GM15510 (cell line): ENCODE results near the gene ADAR.

ENCODE experiments used
- POLR2A ChIP-seq: IDR thresholded peaks from 3 replicates; pipeline ENCODE4 v1.6.1; 2011; ENCODE audit warnings: borderline replicate concordance; ENCODE audit not compliant: insufficient read length; ENCODE audit errors: extremely low read depth

The ADAR gene, protein sequence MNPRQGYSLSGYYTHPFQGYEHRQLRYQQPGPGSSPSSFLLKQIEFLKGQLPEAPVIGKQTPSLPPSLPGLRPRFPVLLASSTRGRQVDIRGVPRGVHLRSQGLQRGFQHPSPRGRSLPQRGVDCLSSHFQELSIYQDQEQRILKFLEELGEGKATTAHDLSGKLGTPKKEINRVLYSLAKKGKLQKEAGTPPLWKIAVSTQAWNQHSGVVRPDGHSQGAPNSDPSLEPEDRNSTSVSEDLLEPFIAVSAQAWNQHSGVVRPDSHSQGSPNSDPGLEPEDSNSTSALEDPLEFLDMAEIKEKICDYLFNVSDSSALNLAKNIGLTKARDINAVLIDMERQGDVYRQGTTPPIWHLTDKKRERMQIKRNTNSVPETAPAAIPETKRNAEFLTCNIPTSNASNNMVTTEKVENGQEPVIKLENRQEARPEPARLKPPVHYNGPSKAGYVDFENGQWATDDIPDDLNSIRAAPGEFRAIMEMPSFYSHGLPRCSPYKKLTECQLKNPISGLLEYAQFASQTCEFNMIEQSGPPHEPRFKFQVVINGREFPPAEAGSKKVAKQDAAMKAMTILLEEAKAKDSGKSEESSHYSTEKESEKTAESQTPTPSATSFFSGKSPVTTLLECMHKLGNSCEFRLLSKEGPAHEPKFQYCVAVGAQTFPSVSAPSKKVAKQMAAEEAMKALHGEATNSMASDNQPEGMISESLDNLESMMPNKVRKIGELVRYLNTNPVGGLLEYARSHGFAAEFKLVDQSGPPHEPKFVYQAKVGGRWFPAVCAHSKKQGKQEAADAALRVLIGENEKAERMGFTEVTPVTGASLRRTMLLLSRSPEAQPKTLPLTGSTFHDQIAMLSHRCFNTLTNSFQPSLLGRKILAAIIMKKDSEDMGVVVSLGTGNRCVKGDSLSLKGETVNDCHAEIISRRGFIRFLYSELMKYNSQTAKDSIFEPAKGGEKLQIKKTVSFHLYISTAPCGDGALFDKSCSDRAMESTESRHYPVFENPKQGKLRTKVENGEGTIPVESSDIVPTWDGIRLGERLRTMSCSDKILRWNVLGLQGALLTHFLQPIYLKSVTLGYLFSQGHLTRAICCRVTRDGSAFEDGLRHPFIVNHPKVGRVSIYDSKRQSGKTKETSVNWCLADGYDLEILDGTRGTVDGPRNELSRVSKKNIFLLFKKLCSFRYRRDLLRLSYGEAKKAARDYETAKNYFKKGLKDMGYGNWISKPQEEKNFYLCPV

DNA sequence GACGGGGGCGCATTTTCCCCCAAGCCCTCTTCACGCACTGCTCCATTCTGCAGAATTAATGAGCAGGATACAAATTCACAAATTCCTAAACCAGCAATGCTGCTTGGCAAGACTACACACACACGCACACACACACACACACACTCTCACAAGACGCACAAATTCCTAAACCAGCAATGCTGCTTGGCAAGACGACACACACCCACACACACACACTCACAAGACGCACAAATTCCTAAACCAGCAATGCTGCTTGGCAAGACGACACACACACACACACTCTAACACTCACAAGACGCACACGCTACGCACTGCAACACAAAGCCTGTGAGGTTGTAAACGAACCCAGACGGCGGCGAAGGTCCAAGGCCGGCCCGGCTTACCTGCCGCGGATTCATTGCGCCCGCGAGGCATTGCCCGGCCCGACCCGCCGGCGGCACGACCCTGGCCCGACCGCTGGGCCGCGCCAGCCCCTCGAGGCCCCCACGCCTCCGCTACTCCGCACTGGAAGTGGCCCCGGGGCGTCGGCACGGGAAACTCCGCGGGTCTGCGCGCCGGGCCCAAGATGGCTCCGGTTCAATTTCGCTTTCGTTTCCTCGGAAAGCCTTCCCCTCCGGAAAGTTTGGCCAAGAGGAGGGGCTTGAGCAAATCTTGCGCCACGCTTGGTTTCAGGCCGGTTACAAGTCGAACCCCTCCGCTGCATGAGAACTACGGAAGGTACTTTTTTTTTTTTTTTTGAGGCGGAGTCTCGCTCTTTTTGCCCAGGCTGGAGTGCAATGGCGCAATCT is at the start of gene ADAR:
ADAR (minus strand) TSS at position 578 of the 788 bp plus-strand sequence; CDS start at position 398, 180 bp downstream.
- TF ChIP-seq POLR2A = peak; percentile 62

DNA sequence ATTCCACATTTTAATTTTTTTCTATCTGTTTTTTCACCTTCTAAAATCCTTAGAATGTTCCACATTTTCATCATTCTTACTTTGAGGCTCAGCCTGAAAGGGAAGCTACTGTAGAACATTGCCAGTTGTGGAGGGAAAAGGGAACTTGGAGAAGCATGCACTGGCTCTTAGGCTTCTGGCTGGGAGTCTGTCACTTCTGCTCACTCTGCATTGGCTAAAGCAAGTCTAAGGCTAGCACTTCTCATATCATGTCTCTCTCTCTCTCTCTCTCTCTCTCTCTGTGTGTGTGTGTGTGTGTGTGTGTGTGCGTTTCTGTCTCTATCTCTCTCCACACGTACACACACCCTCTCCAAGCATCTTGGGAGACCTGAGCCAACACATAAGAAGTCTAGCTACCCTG is 49.6 kb upstream of the ADAR start:
- TF ChIP-seq POLR2A = no peak

DNA sequence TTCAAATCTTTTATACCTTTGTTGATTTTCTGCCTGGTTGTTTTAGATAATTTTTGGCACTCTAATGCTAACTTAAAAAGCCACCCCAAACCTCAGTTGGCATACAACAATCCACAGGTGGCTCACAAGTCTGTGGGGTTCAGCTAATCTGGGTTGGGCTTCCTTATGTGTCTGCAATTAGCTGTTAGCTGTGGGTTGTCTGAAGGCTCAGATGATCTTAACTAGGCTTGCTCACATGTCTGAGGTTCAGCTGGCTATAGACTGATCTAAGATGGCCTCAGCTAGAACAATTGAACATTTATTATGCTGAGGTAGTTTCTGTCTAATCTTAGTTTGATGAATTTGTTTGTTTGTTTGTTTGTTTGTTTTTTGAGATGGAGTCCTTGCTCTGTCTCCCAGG is 44.9 kb upstream of the ADAR start:
- no peak for TF ChIP-seq POLR2A

DNA sequence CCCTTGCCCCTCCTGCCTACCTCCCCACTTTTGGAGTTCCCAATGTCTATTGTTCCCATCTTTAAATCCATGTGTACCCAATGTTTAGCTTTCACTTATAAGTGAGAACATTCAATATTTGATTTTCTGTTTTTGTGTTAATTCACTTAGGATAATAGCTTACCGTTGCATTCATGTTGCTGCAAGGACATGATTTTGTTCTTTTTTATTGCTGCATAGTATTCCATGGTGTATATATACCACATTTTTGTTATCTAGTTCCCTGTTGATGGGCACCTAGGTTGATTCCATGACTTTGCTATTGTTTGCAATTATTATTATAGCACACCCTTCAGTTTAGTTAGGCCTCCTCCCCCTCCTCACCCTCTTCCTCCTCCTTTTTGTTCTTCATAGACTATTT is 33.5 kb upstream of the ADAR start:
- no peak for TF ChIP-seq POLR2A

DNA sequence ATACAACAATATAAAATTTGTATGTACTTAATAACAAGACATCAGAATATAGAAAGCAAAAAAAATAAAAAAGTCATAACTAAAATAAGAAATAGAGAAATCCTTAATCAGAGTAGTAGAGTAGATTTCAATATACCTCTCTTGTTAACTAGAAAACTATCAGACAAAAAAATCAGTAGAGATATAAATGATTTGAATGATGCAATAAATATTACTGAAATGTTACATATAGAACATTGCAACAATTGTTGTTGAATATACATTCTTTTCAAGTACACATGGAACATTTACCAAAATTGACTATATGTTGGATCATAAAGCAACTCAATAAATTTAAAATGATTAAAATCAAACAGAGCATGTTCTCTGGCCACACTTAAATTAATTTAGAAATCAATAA is 31.9 kb upstream of the ADAR start:
- TF ChIP-seq POLR2A = no peak

DNA sequence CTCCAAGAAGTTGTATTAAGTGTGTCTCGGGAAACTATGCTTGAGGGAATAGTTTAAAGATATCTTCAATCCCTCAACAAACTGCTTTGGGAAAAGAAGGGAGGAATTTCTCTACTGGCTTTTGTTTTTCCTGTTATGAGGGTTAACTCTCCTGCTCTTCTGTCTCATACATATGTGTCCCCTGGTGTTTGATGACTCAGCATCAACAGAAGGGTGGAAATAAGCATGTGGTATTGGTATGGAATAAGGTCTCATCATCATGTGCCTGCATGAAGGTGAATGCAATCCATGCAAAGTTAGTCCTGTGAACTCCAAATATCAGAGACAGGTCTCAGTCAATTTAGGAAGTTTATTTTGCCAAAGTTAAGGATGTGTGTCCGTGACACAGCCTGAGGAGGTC is 27.2 kb upstream of the ADAR start:
- no peak for TF ChIP-seq POLR2A

DNA sequence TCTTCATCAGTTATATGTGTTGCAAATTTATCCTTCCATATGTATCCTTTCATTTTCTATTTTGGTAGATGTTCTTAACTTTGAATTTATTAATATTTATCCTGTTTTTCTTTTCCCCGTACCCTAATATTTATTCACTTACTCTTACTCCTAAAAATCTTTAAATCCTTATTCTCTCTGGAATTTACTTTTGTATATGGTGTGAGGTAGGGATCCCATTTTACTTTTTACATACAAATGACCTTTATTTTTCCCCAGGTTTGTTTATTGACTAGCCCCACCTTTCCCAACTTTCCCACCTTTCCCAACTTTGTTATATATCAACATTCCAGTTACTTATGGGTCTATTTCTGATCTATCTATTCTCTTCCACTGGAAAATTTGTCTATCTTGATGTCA is 21.7 kb upstream of the ADAR start:
- no peak for TF ChIP-seq POLR2A

DNA sequence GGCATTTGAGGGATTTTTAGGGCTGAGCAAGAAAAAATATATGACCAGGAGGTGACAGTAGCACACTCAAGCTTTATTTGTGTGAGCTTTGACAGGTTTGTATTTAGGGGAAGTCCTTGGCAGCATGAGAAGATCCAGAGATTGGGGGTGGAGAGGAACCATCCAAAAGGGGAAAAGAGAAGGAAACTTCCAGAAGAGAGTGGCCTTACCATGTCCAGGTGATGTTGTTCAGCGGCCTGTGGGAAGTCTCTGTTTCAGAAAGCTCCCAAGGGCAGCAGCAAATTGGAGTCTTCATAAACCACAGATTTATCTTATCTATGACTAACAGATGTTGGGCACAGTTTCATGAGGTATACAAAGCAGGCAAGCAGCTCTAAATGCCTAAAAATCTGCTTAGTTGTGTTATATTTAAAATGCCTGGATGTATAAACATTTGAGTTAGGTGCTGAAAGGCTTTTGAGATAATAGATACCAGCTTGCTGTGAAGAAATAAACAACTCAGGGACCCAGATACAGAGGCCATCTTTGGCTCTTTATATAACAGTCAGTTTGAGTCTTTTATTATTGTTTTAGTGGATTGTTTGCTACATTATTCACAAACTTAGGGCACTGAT is 21.2 kb upstream of the ADAR start:
- no peak for TF ChIP-seq POLR2A

DNA sequence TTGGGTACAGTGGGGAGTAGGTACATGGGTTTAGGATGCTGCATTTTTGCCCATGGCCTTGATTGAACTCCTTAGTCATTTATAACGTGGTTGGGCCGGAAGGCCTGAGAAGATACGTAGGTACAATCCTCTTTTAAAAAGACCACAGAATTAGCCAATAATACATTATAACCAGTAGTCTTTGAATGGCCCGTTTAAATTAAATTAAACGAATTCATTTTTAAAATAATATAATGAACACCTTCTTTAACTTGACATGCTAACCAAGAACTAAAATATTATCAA is 20.1 kb upstream of the ADAR start:
- no peak for TF ChIP-seq POLR2A

DNA sequence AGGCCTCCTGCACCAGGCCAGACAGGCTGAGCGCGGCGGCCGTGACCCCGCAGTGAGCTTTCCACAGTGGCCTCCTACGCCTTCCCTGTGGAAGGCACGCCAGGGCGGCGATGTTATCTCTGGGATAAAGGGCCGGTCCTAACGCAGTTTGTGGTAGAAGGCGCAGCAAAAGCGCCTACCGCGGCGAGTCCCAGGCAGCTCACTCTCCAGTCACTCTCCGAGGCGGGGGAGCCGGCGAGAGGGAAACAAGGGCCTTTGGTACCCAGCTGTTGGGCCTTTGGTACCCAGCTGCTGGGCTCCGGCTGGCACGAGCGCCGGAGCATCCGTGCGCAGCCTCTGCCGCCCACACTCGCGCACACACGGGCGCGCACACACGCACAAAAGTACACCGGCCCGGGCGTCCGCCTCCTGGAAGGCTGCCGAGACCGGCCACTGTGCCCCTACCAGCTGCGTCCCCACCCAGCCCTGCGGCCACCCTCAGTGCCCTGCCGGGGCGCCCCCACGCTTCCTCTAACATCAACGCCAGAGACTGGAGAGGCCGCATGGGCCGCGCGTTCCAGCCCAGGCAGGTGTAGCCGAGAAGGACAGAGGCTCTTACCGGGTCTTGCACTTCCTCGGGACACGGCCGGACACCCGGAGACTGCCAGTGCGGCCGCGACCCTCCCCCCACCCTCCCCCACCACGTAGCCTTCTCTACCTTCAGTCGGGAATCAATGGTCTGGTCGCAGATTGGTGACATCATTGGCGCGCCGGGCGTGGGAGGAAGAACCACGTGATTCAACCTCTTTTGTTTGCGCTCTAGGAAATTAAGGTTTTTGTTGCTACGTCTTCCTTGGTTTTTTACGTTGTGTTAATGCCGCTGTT is 19.5 kb upstream of the ADAR start:
- peak; percentile 55 for TF ChIP-seq POLR2A

DNA sequence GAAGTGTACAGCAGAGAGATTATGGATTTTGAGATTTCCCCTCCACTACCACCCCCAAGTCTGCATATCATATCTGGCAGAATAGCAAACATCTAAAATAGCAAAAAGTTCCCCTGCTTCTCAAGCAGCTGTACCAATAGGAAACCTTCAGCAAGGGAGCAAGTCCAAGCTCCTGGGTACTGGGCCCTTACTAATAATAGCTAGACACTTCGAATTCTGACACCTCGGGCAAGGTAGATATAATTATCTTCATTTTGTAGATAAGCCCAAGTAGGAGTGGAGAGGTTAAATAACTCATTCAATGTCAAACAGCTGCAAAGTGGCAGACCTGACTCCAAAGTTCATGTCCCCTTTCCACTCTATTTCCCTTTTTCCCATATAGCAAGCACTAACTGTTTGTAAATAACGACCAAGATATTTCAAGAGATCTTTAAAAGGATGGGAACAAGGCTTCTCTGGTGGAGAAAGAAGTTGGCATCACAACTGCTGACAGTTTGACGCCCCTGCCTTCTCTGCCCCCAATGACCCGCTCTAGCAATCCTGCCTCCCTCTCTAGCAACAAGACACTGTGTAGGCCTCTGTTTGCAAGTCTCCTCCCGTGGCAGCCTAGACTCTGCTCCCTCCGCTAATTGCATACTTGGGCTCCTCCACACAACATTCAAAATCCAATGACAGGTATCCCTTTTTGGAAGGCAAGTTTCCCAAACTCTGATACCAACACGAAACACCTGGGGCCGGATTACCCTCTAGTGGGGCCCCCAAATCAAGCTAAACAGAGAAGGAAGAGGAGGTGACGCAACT is 18.7 kb upstream of the ADAR start:
- no peak for TF ChIP-seq POLR2A

DNA sequence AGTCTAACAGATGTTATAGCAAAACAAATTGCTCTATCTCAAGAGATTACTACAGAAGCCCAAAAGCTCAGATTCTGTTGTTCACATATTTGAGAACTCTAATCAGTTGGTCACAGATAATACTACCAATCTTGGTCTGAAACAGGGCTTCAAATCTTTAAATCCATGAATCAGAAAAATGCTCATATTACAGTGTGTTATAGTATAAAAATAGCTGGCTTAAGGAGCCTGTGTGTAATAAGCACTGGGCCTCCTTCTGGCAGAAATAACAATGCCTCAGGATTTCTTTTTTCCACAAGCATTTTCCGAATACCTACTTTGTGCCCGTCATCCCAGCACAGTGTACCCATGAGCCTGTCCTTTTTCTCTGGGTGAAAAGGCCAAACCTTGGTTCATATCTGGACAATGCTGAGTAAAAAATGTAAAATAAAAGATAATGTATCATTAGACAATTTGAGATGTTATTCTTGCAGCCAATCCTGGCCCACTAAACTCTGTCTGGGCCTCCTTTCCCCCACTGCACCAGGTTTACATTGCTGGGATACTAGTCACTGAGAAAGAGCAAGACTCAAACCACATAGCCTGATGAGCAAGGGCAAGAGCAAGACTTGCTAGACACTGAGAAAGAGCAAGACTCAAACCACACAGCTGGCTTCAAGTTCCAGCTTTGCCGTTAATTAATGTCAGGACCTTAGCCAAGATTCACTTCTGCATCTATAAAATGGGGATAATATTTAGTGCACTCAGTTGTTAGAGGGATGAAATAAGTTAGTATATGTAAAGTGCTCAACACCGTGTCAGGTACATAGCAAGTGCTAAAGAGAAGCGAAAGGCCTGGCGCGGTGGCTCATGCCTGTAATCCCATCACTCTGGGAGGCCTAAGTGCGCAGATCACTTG is 17.0 kb upstream of the ADAR start:
- no peak for TF ChIP-seq POLR2A

DNA sequence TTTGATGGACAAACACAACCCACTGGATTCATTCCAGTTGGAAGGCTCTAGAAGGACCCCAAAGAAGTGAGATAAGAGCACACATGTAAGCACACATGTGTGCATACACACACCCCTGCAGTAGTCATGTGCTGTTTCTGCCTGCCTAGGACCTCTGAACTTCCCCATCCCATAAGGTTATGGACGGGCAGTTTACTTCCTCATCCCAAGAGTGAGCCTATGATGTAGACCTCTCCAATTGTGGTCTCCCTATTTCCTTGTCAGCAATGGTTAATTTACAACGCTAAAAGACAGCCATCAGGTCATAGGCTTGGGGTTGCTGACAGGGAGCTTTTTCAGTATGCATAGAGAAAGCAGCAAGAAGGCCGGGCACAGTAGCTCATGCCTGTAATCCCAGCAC is 15.4 kb upstream of the ADAR start:
- no peak for TF ChIP-seq POLR2A
